ENCODE data around the gene STS. TPM values are rescaled to one million over a fixed set of nuclear protein-coding genes. Genes with fewer than 3 reads are reported as not detected.

The STS gene
- total and polyA plus RNA-seq, 2 experiments from 2014 or later, result 0.44 to 1.7 TPM

- TF ChIP-seq REST (IDR thresholded peaks at IDR 0.05; ENCODE audit: unreplicated experiment), result no peak
These were observed 40.9 kb upstream of the STS start (continued) for GRCh38 chrX:7106649-7107048.

- Histone ChIP-seq H3K4me1 (ENCODE audit: insufficient read depth) (peaks cover 11% of the 10 kb centered on the region; the same call in 1 of the 2 replicates), H3K27ac (ENCODE audit: low read depth) (no peak overlapping the region), H3F3A (replicated peaks; ENCODE audit: low read depth) (no peaks in the 10 kb centered on the region), H3K4me2 (no peak overlapping the region), H3K36me3 (ENCODE audit: insufficient read depth) (no peaks in the 10 kb centered on the region), H3K9me2 (ENCODE audit: insufficient read depth) (no peaks in the 10 kb centered on the region), H3K27me3 (ENCODE audit: insufficient read depth) (no peaks in the 10 kb centered on the region), H3K4me3 (no peak overlapping the region), H3K79me2 (replicated peaks; ENCODE audit: insufficient read depth) (no peaks in the 10 kb centered on the region), H2AFZ (no peak overlapping the region), H4K20me1 (replicated peaks; ENCODE audit: insufficient read depth) (no peaks in the 10 kb centered on the region)
- no peak for DNase-seq (ENCODE audit: low spot score)
- no peaks in the 10 kb centered on the region for H3K9me3 Mint-ChIP-seq
- no peak overlapping the region for H3K4me3 Mint-ChIP-seq
- peaks cover 3% of the 10 kb centered on the region for H3K27me3 Mint-ChIP-seq (ENCODE audit: insufficient read depth, low read depth, poor library complexity)
- ATAC-seq, result no peak
- H3K36me3 Mint-ChIP-seq (ENCODE audit: low read depth), result peaks cover 13% of the 10 kb centered on the region
- peaks cover 21% of the 10 kb centered on the region for H3K4me1 Mint-ChIP-seq
- H3K27ac Mint-ChIP-seq, result no peak overlapping the region
- TF ChIP-seq ZNF114 (CRISPR knock-in tag; IDR thresholded peaks at IDR 0.05), result no peak
- no peak for TF ChIP-seq POLR2AphosphoS5 (IDR thresholded peaks at IDR 0.05; ENCODE audit: low read depth)
- no peak for TF ChIP-seq EZH2 (IDR thresholded peaks at IDR 0.05; ENCODE audit: low read depth, unreplicated experiment)
- no peak for TF ChIP-seq EZH2phosphoT487 (IDR thresholded peaks at IDR 0.05; ENCODE audit: unreplicated experiment)
- no peak for TF ChIP-seq CREB1 (CRISPR knock-in tag; IDR thresholded peaks at IDR 0.05; ENCODE audit: low read depth)
- TF ChIP-seq JUNB (IDR thresholded peaks at IDR 0.05; ENCODE audit: unreplicated experiment), result no peak
- no peak for TF ChIP-seq ZNF462 (CRISPR knock-in tag; IDR thresholded peaks at IDR 0.05)
These were observed 39.5 kb upstream of the STS start for GRCh38 chrX:7108030-7108429.

All from GM23338 (cell line).